HG02759 (cell line): ENCODE measurements around the gene BRDT.
"Not testable (repeated sequence)": the region's sequence is repeated elsewhere in the genome, so short reads cannot be mapped to it uniquely, and the experiment has no call there.

Source experiments
- ATAC-seq: cut with Tn5 transposase; IDR thresholded peaks from one replicate; pipeline ENCODE4 v1.9.1; 2021; ENCODE audit warnings: mild to moderate bottlenecking, moderate library complexity; ENCODE audit not compliant: unreplicated experiment

BRDT gene

DNA sequence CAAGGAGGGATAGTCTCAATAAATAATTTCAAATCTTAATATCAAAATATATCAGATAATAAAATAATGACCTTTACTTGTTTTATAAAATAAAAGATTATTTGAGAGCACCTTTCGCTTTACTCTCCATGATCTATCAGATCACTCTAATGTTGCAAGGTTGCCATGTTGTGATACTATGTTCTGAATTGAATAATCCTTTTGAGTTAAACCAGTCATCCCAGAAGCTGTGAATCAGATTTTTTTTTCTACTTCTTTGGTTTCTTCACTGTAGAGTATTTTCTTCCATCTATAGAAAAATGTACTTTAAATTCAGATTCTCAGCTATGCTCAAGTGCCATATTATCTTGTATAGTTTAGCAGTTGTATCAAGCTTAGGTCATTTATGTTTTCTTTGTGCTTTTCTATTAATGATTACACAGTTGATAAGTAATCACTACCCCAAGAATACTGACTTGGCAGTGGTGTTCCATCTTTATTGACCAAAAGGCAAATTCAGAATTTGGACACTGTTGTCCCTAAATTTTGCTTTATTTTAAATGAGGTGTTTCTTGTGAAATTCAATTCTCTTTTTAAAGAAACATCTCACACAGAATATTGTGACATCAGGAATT lies 32.9 kb downstream of the BRDT start:
- no peak for ATAC-seq

GRCh38 chr1:91993256-91993655 lies 44.1 kb downstream of the BRDT start:
- ATAC-seq = no peak

DNA sequence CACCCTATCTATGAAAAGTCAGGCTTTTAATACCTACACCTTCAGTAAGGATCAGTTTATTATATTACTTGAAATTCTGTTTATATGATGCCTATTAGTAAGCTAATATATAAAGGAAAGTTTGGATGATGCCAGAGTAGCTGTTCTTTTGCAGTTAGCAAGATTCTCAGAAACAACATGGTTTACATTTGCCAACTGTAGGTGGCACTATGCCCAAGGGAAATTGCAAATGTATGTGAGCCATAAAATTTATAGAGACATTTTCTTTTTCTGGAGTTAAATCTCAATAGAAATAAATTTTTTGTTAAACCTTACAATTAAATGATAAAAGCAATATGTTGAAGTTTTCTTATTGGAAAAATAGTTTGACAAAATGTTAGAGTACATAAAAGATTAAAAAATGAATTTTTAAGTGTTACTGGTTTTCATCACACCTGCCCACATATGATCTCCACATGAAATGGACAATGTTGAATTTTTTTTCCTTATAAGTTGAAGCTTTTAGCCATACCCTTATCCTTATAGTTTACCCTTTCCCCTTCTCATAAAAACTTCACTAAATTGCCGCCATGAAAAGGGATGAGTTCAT lies 48.5 kb downstream of the BRDT start:
- no peak for ATAC-seq

DNA sequence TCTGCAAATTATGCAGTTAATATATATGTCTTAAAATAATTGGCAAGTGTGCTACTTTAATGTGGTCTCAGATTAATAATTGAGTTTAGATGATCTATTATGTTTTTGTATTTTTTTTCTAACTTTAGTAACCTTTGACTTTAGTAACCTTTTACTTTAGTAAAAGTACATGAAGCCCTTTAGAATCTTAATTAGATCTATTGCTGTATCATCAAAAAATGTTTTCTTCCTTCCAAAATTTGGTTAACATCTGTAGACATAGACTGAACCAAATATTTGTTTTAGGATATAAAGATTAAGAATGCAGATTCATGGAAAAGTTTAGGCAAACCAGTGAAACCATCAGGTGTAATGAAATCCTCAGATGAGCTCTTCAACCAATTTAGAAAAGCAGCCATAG lies 54.9 kb downstream of the BRDT start:
- no peak for ATAC-seq

DNA sequence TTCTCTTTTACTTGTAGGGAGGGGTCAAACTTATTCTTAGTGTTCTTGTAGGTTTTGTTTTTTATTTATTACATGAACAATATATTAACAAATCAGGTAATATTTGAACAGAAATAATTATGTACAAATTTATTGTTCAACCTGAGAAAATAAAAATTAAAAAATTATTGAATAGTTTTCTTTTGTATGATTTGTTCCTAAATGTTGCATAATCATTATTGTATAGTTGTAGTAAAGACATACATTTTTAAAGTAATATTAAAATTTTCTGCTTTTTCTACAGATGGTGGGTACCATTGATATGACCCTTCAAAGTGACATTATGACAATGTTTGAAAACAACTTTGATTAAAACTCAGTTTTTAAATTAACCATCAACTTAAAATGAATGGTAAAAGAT lies 64.7 kb downstream of the BRDT start:
- ATAC-seq = no peak

DNA sequence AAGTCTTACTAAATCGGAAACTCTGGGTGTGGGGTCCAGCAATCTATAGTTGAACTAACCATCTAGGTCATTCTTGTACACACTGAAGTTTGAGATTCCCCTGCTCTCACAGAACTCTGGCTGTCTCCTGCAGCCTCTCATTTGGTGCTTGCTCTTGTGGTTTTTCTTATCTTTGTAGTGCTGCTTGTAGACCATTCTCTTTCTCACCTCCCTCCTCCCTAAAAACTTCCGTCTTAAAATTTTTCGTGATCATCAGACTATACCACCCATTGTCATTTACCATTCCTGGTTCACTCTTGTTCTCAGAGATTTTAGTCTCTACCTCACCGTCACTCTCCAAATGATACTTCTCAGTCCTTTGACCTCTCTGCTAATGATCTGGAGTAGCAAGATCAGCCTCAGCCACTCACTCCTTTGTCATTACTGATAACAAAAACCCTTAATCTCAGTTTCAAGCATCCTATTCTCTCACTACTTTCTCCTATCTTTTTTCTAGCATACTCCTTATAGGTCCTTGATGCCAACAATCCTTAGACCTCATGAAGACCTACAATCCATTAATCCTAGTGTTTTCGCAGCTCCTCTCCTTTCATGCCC lies 67.6 kb downstream of the BRDT start:
- ATAC-seq = no peak

DNA sequence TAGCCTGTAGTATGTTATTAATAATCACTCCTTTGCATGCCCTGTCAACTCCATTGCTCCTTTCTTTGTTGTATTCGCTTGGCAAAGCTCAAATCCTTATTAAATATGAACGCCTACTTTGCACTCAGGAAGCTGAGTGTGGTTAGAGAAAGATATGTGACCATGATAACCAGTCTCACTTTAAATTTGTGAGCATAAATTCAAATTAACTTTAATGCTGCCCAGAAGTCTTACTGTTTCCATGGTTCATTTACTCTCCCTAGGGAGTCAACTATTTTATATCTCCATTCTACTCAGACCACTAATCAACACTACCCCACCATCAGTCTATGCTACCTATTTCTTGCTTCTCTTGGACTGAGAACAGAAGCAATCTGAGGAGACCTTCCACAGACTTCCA lies 68.5 kb downstream of the BRDT start:
- ATAC-seq = no peak

DNA sequence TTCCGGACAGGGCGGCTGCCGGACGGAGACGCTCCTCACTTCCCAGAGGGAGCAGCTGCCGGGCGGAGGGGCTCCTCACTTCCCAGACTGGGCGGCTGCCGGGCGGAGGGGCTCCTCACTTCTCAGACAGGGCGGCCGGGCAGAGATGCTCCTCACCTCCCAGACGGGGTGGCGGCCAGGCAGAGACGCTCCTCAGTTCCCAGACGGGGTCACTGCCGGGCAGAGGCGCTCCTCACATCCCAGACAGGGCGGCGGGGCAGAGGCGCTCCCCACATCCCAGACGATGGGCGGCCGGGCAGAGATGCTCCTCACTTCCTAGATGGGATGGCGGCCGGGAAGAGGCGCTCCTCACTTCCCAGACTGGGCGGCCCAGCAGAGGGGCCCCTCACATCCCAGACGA lies 76.8 kb downstream of the BRDT start:
- ATAC-seq = not testable (repeated sequence)

GRCh38 chr1:92026806-92027205 lies 77.6 kb downstream of the BRDT start:
- ATAC-seq = no peak

DNA sequence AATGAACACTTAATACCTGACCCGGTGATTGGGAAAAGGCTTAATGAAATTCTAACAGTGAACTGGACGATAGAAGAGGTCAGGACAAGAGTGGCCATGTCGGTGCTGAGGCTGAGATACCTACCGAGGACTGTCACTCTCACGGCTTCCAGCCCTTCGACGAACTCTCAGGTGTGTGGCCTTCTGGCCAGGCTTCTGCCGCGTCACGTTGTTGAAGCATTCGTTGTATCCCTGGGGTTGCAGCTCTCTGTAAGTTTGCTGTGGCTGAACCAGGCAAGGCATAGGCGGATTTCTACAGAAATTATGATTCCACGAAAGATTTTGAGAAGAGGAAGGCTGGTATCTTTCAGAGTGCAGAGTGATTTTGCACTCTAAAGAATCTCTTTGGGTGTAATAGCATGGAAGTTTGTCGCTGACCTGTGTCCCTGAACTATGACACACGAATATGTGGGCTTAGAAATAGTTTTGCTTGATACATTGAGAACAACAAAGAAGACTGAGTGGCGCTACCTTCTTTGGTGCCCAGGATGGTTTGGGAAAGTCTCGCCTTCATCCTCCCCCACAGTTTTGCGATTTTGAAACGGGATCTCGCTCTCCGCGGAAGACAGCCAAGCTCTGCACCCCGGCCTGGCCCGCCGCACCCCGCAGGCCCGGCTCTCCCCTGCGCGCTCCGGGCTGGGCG lies 80.2 kb downstream of the BRDT start:
- no peak for ATAC-seq

GRCh38 chr1:92030656-92031107 lies 81.5 kb downstream of the BRDT start:
- no peak for ATAC-seq

GRCh38 chr1:92031281-92032110 lies 82.3 kb downstream of the BRDT start:
- no peak for ATAC-seq

DNA sequence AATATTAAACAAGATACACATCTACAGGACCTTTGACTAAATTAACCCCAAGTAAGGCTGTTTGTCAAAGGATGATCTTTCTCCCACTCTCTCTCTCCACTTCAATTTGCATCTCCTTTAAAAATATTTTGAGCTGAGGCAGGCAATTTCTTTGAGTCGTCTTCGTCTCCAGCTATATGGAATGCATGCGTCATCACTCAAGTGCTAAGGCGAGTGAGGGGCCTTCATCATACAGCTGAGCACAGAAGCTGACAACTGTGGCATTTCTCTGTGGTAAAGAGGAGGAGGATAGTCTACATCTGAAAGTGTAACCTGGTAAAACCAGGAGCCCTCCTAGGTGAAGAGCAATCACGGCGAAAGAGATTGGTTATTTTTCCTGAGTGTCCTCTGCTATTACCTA lies 88.2 kb downstream of the BRDT start:
- no peak for ATAC-seq

DNA sequence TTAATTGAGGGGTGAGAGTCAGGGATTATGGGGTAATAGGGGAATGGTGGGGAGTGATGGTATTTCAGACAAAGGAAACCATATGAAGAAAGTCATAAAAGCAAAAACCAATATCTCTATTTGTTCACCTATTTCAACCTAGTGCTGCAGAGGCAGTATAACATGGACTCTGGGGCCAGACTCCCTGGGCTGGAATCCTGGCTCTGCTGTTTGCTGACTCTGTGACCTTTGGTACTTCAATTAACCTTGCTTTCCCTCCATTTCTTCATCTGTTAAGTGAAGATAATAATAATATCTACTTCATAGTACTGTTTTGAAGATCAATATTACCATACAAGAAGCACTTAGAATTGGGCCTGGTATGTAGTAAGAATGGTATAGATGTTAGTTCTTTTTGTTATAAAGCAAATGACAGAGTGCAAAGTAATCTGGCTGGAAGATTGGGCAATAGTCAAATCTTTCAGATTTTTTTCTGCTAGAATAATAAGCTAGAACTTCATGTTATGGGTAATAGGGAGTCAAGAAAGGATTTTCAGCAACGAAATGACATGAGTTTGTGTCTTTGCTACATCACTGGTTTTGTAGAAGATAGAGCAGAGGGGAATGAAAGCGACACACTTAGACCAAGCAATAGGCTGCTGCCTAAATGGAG lies 89.6 kb downstream of the BRDT start:
- ATAC-seq = no peak

DNA sequence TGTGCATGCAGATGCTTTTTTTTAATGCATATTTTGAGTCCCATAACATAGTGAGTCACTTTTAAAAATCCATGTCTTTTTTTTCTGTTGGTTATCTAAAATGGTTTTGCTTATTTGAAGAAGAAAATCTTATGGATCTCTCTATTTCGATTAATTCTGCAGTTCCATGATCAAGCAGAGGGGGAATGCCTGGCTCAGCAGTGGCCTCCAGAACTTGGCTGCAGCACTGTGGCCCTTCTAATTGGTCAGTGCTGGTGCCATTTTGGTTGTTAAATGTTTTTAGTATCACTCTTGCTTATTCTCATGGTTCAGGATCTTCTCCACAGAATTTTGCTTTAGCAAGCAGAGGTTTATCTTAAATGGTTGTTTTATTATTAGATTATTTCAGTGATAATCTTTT lies 91.8 kb downstream of the BRDT start:
- no peak for ATAC-seq

DNA sequence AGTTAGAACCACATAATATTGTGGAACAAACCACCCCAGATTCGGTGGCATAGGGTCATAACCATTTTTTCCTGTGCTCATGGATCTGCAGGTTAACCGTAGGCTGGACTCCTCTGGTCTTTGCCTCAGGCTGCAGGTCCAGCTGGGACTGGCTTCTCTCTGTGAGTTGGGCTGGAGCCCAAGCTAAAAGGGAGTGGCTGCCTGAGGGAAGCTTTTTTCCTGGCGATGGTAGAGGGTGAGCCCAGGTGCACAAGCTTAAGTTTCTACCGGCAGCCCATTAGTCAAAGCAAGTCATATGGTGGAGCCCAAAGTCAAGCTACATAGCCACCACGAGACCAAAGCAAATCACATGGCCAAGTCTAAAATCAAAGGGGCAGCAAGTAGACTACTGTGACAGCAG lies 94.4 kb downstream of the BRDT start:
- ATAC-seq = no peak

DNA sequence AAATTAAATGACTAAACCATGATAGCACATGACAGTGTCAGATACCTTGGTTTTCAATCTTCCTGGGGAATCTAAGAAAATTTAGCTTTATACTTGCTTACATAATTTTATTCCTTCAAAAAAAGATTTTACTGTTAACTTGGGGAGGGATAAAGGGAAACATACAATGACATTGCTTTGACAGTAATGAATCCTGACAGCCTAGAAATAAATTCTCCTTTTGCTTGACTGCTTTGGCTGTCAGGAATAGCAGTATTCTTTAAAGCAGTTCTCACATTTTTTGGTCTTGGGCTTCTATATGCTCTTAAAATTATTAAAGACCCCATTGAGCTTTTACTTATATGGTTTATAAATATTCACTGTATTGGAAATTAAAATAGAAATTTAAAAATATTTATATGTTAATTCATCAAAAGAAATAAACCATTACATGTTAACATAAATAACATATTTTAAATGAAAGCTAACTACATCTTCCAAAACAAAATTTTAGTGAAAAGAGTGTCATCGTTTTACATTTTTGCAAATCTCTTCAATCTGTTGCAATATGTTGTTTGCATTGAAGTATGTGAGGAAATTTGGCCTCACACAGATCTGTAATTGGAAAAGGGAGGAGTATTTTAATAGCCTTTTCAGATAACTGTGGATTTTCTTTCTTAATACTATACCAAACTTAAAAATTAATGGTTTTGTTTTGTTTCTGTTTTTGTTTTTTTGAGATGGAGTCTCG lies 96.7 kb downstream of the BRDT start:
- ATAC-seq = no peak

DNA sequence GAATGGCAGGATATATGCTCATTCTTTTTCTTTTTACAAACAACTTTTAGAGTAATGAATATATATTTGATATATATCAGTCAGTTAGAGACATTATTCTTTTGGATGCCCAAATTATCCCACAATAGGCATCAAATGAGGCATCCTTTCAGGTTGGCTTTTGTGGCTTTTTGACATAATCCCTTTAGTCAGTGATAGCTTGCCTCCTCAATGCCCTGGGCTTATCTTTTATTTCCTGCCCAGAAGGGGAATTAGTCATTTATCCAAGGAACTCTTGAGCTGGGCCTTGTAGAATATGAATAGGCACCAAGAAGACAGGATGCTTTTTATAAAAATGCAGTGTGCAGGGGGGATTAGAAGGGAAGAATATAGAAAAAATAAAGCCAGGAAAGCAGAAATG lies 102.7 kb downstream of the BRDT start:
- ATAC-seq = no peak
